CD4-positive, alpha-beta T cell treated with Interleukin-4 for 4 hours (primary cell): Measurements from ENCODE around the gene NAPG.
"Not testable (repeated sequence)": the region's sequence is repeated elsewhere in the genome, so short reads cannot be mapped to it uniquely, and the experiment has no call there.

ENCODE experiments used
- DNase-seq: peaks from one replicate; pipeline ENCODE4 v3.0.0-alpha.2; 2020

Gene NAPG

GRCh38 chr18:10525697-10526560, at the start of gene NAPG:
Gene NAPG (plus strand): TSS chr18:10526027. CDS start chr18:10526103, 76 bp downstream.
- DNase-seq = peak; percentile 93

- DNase-seq = no peak
Observed at GRCh38 chr18:10476338-10476791, 49.5 kb upstream of the NAPG start.

- DNase-seq = no peak
Observed at GRCh38 chr18:10477121-10477862, 48.5 kb upstream of the NAPG start.

GRCh38 chr18:10477863-10478260, 48.0 kb upstream of the NAPG start:
- DNase-seq = no peak

- DNase-seq = no peak
Observed at GRCh38 chr18:10481831-10482230, 44.0 kb upstream of the NAPG start.

- no peak for DNase-seq
Observed at GRCh38 chr18:10482363-10482984, 43.4 kb upstream of the NAPG start.

- DNase-seq = no peak
Observed at GRCh38 chr18:10482985-10483949, 42.6 kb upstream of the NAPG start.

GRCh38 chr18:10485475-10485874, 40.4 kb upstream of the NAPG start:
- DNase-seq = no peak

GRCh38 chr18:10486362-10486761, 39.5 kb upstream of the NAPG start:
- DNase-seq = no peak

GRCh38 chr18:10487154-10487553, 38.7 kb upstream of the NAPG start:
- no peak for DNase-seq

GRCh38 chr18:10488017-10488416, 37.8 kb upstream of the NAPG start:
- no peak for DNase-seq

GRCh38 chr18:10490401-10491165, 35.2 kb upstream of the NAPG start:
- peak; percentile 30 for DNase-seq

- no peak for DNase-seq
Observed at GRCh38 chr18:10495936-10496335, 29.9 kb upstream of the NAPG start.

GRCh38 chr18:10497206-10497749, 28.5 kb upstream of the NAPG start:
- DNase-seq = no peak

- no peak for DNase-seq
Observed at GRCh38 chr18:10499230-10499629, 26.6 kb upstream of the NAPG start.

- no peak for DNase-seq
Observed at GRCh38 chr18:10500038-10500437, 25.8 kb upstream of the NAPG start.

- DNase-seq = no peak
Observed at GRCh38 chr18:10504723-10505122, 21.1 kb upstream of the NAPG start.

- not testable (repeated sequence) for DNase-seq
Observed at GRCh38 chr18:10505892-10506291, 19.9 kb upstream of the NAPG start.

- no peak for DNase-seq
Observed at GRCh38 chr18:10508591-10508990, 17.2 kb upstream of the NAPG start.

GRCh38 chr18:10511236-10511635, 14.6 kb upstream of the NAPG start:
- no peak for DNase-seq

- DNase-seq = no peak
Observed at GRCh38 chr18:10514082-10514481, 11.7 kb upstream of the NAPG start.
